Kidney (tissue), 14 donors: ENCODE results near the gene C4orf17. TPM values are rescaled to one million over a fixed set of nuclear protein-coding genes. Genes with fewer than 3 reads are reported as not detected.

Experiments used
- DNase-seq, 5 donors: peaks; one replicate each; pipeline ENCODE4 v3.0.0-alpha.2; 2013 to 2020
- FAIRE-seq: peaks from 2 replicates; lab custom pipeline; 2012; peaks lifted over from hg19 to GRCh38; lab: Jason Lieb, UNC
- H3K27ac ChIP-seq, 2 donors: one replicate each; pipeline ENCODE4 v1.7.0; 2013; ENCODE audit warnings: low read depth in 2 of 2, low read length in 2 of 2, inconsistent platforms in 1 of 2
- H3K27me3 ChIP-seq: one replicate; pipeline ENCODE4 v1.7.1; 2013; ENCODE audit warnings: low read length, inconsistent platforms; ENCODE audit not compliant: control insufficient read depth, insufficient read depth
- H3K36me3 ChIP-seq, 3 donors: one replicate each; pipeline versions ENCODE4 v1.7.0 to v1.7.1; 2013; ENCODE audit warnings: low read length in 3 of 3, control low read depth in 1 of 3, inconsistent platforms in 1 of 3; ENCODE audit not compliant: insufficient read depth in 3 of 3, control insufficient read depth in 2 of 3
- H3K4me1 ChIP-seq, 3 donors: one replicate each; pipeline versions ENCODE4 v1.7.0 to v1.7.1; 2013; ENCODE audit warnings: low read length in 3 of 3, inconsistent platforms in 1 of 3, low read depth in 1 of 3; ENCODE audit not compliant: control insufficient read depth in 2 of 3, insufficient read depth in 2 of 3
- H3K4me3 ChIP-seq, 3 donors: one replicate each; pipeline versions ENCODE4 v1.7.0 to v1.8.1; 2013; ENCODE audit warnings: low read length in 3 of 3, control low read depth in 1 of 3, inconsistent platforms in 1 of 3
- H3K9ac ChIP-seq, 3 donors: one replicate each; pipeline versions ENCODE4 v1.7.0 to v1.7.1; 2013; ENCODE audit warnings: low read length in 3 of 3, control low read depth in 1 of 3, inconsistent platforms in 1 of 3
- H3K9me3 ChIP-seq, 3 donors: one replicate each; pipeline versions ENCODE4 v1.7.0 to v1.7.1; 2013; ENCODE audit warnings: low read length in 3 of 3, control low read depth in 1 of 3, inconsistent platforms in 1 of 3; ENCODE audit not compliant: control insufficient read depth in 2 of 3, insufficient read depth in 1 of 3
- CTCF ChIP-seq: IDR thresholded peaks from 3 replicates; pipeline ENCODE4 v1.5.1; 2012; ENCODE audit warnings: mild to moderate bottlenecking, moderate library complexity, borderline replicate concordance; ENCODE audit not compliant: insufficient read depth; ENCODE audit errors: extremely low read depth
- intact Hi-C: fragments of 100-400 bp; cut with DNase I; formaldehyde crosslinking; loops from one replicate; pipeline ENCODE4 v1.11.1; 2022
- polyA plus RNA-seq: library from polyadenylated mRNA; stranded (reverse); fragments of 350-450 nt; fragmentation: Illumina TruSeq; extraction: RNeasy Lipid Tissue Mini Kit (QIAGEN cat#74804); gene quantifications from one replicate; pipeline ENCODE4 v1.2.3, GENCODE V29; 2014; ENCODE audit warnings: low read depth, low replicate concordance; ENCODE audit not compliant: insufficient read depth
- total RNA-seq: library from RNA; stranded (reverse); fragmentation: NEBNext Ultra II Directional; extraction: Animal tissue kit (Norgen Biotek cat#: 25700); gene quantifications from one replicate; pipeline ENCODE4 v1.2.1, GENCODE V29; 2021
- donor health status: control.
- donor health status: control.
- donor health status: control.
- donor health status: control.
- donor health status: control.
- donor health status: DM: yes; HTN: yes; CAD: no.
- donor health status: Normal renal cell carcinoma (clear cell type).

C4orf17 gene
- total and polyA plus RNA-seq, 2 donors from 2014 or later = not detected

- no peak overlapping the region for H3K9ac ChIP-seq
- no peak overlapping the region for H3K4me3 ChIP-seq
- H3K27me3 ChIP-seq = no peaks in the 10 kb centered on the region
- FAIRE-seq (no peak), DNase-seq (no peak)
- no peak overlapping the region for H3K27ac ChIP-seq
- H3K36me3 ChIP-seq = no peaks in the 10 kb centered on the region
- TF ChIP-seq CTCF = no peak
- H3K4me1 ChIP-seq = no peaks in the 10 kb centered on the region
- H3K9me3 ChIP-seq = no peaks in the 10 kb centered on the region
- intact Hi-C loops = no loop called here
These were observed 67.9 kb downstream of the C4orf17 start for GRCh38 chr4:99578714-99579113.

GRCh38 chr4:99585516-99585915 is 74.7 kb downstream of the C4orf17 start:
- intact Hi-C loops = no loop called here
- H3K36me3 ChIP-seq = no peaks in the 10 kb centered on the region
- no peak overlapping the region for H3K9ac ChIP-seq
- H3K4me3 ChIP-seq = no peak overlapping the region
- H3K27ac ChIP-seq = no peak overlapping the region
- H3K27me3 ChIP-seq = no peaks in the 10 kb centered on the region
- no peak for TF ChIP-seq CTCF
- H3K4me1 ChIP-seq = no peaks in the 10 kb centered on the region
- FAIRE-seq = no peak
- H3K9me3 ChIP-seq = no peaks in the 10 kb centered on the region
- no peak for DNase-seq

- no peak for TF ChIP-seq CTCF
- H3K4me3 ChIP-seq = no peak overlapping the region
- no peak for FAIRE-seq
These were observed 75.5 kb downstream of the C4orf17 start for GRCh38 chr4:99586322-99586721.

GRCh38 chr4:99586797-99587196 is 76.0 kb downstream of the C4orf17 start:
- no peaks in the 10 kb centered on the region for H3K36me3 ChIP-seq
- no peak for DNase-seq
- TF ChIP-seq CTCF = no peak
- no peak overlapping the region for H3K4me3 ChIP-seq
- no peaks in the 10 kb centered on the region for H3K9me3 ChIP-seq
- intact Hi-C loops = no loop called here
- H3K4me1 ChIP-seq = no peaks in the 10 kb centered on the region
- no peak for FAIRE-seq
- no peaks in the 10 kb centered on the region for H3K27me3 ChIP-seq
- H3K9ac ChIP-seq = no peak overlapping the region
- no peak overlapping the region for H3K27ac ChIP-seq

More at GRCh38 chr4:99586322-99586721, 75.5 kb downstream of the C4orf17 start:
- H3K27me3 ChIP-seq = no peaks in the 10 kb centered on the region
- H3K27ac ChIP-seq = no peak overlapping the region
- DNase-seq = no peak
- no peak overlapping the region for H3K9ac ChIP-seq
- H3K4me1 ChIP-seq = no peaks in the 10 kb centered on the region
- no peaks in the 10 kb centered on the region for H3K9me3 ChIP-seq
- intact Hi-C loops = no loop called here
- no peaks in the 10 kb centered on the region for H3K36me3 ChIP-seq
